Ishikawa (cell line): Measurements from ENCODE around the gene HSH2D.

Experiments
- FOXM1 ChIP-seq: IDR thresholded peaks from 2 replicates; pipeline ENCODE4 v1.6.1; 2012; ENCODE audit warnings: low read depth, borderline replicate concordance
- NFIC ChIP-seq: IDR thresholded peaks from 2 replicates; pipeline ENCODE4 v1.6.1; 2012
- TAF1 ChIP-seq: IDR thresholded peaks from 2 replicates; pipeline ENCODE4 v1.6.1; 2012; ENCODE audit warnings: low read depth, mild to moderate bottlenecking
- TEAD4 ChIP-seq: IDR thresholded peaks from 2 replicates; pipeline ENCODE4 v1.6.1; 2012
- ZBTB7A ChIP-seq: IDR thresholded peaks from 2 replicates; pipeline ENCODE4 v1.6.1; 2012; ENCODE audit warnings: low read depth
- TF ChIP-seq, protein P1 (sequence below): IDR thresholded peaks from 2 replicates; pipeline ENCODE4 v1.6.1; 2012; ENCODE audit warnings: low read depth, mild to moderate bottlenecking
- TF ChIP-seq, protein P2 (sequence below): IDR thresholded peaks from 2 replicates; pipeline ENCODE4 v1.6.1; 2012

DNA sequence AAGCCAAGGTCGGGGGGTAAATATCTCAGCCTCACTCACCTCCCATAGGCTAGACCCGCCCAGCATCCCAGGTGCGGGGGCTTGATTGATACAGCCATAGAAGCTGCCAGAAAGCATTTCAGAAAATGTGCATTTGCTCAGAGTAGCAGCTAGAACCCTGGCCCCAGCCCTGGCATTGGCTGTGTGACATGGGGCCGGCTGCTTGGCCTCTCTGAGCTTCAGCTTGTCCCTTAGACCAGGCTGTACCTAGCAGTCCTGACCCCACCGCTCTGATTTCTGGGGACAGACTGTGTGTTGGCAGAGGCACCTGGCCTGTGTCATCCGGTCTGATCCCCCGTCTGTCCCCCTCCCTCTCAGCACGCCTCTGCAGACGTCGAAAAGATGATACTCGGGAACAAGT is 16.4 kb upstream of the HSH2D start:
- TF ChIP-seq, protein P1, sequence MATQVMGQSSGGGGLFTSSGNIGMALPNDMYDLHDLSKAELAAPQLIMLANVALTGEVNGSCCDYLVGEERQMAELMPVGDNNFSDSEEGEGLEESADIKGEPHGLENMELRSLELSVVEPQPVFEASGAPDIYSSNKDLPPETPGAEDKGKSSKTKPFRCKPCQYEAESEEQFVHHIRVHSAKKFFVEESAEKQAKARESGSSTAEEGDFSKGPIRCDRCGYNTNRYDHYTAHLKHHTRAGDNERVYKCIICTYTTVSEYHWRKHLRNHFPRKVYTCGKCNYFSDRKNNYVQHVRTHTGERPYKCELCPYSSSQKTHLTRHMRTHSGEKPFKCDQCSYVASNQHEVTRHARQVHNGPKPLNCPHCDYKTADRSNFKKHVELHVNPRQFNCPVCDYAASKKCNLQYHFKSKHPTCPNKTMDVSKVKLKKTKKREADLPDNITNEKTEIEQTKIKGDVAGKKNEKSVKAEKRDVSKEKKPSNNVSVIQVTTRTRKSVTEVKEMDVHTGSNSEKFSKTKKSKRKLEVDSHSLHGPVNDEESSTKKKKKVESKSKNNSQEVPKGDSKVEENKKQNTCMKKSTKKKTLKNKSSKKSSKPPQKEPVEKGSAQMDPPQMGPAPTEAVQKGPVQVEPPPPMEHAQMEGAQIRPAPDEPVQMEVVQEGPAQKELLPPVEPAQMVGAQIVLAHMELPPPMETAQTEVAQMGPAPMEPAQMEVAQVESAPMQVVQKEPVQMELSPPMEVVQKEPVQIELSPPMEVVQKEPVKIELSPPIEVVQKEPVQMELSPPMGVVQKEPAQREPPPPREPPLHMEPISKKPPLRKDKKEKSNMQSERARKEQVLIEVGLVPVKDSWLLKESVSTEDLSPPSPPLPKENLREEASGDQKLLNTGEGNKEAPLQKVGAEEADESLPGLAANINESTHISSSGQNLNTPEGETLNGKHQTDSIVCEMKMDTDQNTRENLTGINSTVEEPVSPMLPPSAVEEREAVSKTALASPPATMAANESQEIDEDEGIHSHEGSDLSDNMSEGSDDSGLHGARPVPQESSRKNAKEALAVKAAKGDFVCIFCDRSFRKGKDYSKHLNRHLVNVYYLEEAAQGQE: no peak
- TF ChIP-seq FOXM1: no peak
- TF ChIP-seq, protein P2, sequence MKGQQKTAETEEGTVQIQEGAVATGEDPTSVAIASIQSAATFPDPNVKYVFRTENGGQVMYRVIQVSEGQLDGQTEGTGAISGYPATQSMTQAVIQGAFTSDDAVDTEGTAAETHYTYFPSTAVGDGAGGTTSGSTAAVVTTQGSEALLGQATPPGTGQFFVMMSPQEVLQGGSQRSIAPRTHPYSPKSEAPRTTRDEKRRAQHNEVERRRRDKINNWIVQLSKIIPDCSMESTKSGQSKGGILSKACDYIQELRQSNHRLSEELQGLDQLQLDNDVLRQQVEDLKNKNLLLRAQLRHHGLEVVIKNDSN: no peak
- no peak for TF ChIP-seq ZBTB7A
- TF ChIP-seq NFIC: no peak
- no peak for TF ChIP-seq TAF1
- no peak for TF ChIP-seq TEAD4
